Spleen (tissue), 7 donors: Measurements from ENCODE around the gene ARL14EP.

Experiments
- POLR2A ChIP-seq, 3 donors: fragments of 450-650 bp; IDR thresholded peaks; one replicate each; pipeline ENCODE4 v1.5.1; 2017; ENCODE audit warnings: antibody characterized with exemption in 3 of 3, mild to moderate bottlenecking in 1 of 3
- TF ChIP-seq, protein P1 (sequence below), 11 experiments: fragments of 200-600 bp in 7 of 11; fragments of 450-650 bp in 4 of 11; sonication (generic) in 4 of 11; IDR thresholded peaks in 8 of 11; conservative IDR thresholded peaks in 3 of 11; 1 replicate in 7 of 11; 2 replicates in 4 of 11; pipeline versions ENCODE4 v1.4.0 to v1.8.0; 2016 to 2021; ENCODE audit warnings: antibody characterized with exemption in 11 of 11, inconsistent platforms in 4 of 11, mild to moderate bottlenecking in 1 of 11
- donor health status: DM: no; HTN: no; CAD: no; lungs with moderate emphysema.
- donor health status: DM: no; HTN: no; CAD: no.
- donor health status: DM: no; HTN: no; CAD: no.

DNA sequence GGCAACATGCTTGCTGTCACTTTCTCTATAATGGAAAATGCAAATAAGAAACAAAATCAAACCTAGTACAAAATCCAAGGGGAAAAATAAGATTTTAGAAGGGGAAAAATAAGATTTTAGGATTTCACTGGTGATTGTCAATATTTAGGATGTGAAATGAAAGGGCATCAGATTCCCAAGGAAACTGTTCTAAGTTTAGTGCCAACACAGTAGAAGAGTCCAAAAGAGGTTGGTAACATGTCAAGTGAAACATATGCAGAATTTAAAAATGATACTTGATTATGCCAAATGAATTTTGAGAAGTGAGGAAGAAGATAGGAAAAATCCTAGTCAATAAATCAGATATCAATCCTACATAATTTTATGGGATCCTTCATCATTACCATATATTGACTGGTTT, 45.7 kb upstream of the ARL14EP start:
- TF ChIP-seq, protein P1, sequence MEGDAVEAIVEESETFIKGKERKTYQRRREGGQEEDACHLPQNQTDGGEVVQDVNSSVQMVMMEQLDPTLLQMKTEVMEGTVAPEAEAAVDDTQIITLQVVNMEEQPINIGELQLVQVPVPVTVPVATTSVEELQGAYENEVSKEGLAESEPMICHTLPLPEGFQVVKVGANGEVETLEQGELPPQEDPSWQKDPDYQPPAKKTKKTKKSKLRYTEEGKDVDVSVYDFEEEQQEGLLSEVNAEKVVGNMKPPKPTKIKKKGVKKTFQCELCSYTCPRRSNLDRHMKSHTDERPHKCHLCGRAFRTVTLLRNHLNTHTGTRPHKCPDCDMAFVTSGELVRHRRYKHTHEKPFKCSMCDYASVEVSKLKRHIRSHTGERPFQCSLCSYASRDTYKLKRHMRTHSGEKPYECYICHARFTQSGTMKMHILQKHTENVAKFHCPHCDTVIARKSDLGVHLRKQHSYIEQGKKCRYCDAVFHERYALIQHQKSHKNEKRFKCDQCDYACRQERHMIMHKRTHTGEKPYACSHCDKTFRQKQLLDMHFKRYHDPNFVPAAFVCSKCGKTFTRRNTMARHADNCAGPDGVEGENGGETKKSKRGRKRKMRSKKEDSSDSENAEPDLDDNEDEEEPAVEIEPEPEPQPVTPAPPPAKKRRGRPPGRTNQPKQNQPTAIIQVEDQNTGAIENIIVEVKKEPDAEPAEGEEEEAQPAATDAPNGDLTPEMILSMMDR (IDR thresholded peaks at IDR 0.05 in 8 of 11, conservative IDR thresholded peaks at IDR 0.05 in 3 of 11) = no peak
- TF ChIP-seq POLR2A (IDR thresholded peaks at IDR 0.05) = no peak
